HCT116 (cell line): ENCODE data around the gene UCHL5. TPM values are rescaled to one million over a fixed set of nuclear protein-coding genes. Genes with fewer than 3 reads are reported as not detected.

Experiments
- ATAC-seq: fragments of 200-7000 bp; cut with Tn5 transposase; 2 replicates; pipeline ENCODE4 v1.9.1; 2020; ENCODE audit warnings: mild to moderate bottlenecking, moderate library complexity
- BruUV-seq: library from RNA; stranded (reverse); fragments of 400-500 nt; replicated peaks from 2 replicates; lab custom pipeline; 2021; lab: Mats Ljungman, UMichigan
- CTCF ChIA-PET: fragments of 300-600 bp; sonication (Branson Sonifier 250); formaldehyde crosslinking; loops from one replicate; lab custom pipeline; 2021; ENCODE audit warnings: antibody characterized with exemption; lab: Charles Lee
- POLR2A ChIA-PET: fragments of 300-600, 350-600 bp; sonication (Branson Sonifier 250); formaldehyde crosslinking; loops from one replicate; lab custom pipeline; 2021; ENCODE audit warnings: antibody characterized with exemption; lab: Charles Lee
- RAD21 ChIA-PET, 2 experiments: fragments of 300-600 bp; sonication (Branson Sonifier 250); formaldehyde crosslinking; loops; one replicate each; lab custom pipeline; 2023; ENCODE audit warnings: low total read pairs in 2 of 2; ENCODE audit not compliant: uncharacterized antibody in 2 of 2, unreplicated experiment in 2 of 2, low non-redundant PET in 1 of 2; lab: Charles Lee
- DNase-seq: peaks from one replicate; pipeline ENCODE4 v3.0.0-alpha.2; 2010; ENCODE audit warnings: low read depth, low spot score
- H2AFZ ChIP-seq: fragments of 200-600 bp; shearing (Covaris generic), sonication (generic); 2 replicates; pipeline ENCODE4 v1.6.1; 2017; ENCODE audit warnings: low read depth, mixed run types, mixed read lengths, antibody characterized with exemption, low read length; ENCODE audit not compliant: poor library complexity, severe bottlenecking
- H3K27ac ChIP-seq: 2 replicates; pipeline ENCODE4 v1.5.1; 2012; ENCODE audit warnings: low read depth, low read length
- H3K27me3 ChIP-seq: fragments of 200-600 bp; sonication (generic); 2 replicates; pipeline ENCODE4 v1.6.1; 2016; ENCODE audit warnings: mixed run types, low read length, mixed read lengths; ENCODE audit not compliant: insufficient read depth
- H3K36me3 ChIP-seq, 2 experiments: fragments of 200-500 bp in 1 of 2; fragments of 200-600 bp in 1 of 2; sonication (Bioruptor generic) in 1 of 2; sonication (generic) in 1 of 2; 2 replicates each; pipeline versions ENCODE4 v1.5.1 to v1.6.1; 2014 to 2016; ENCODE audit warnings: low read length in 2 of 2, inconsistent platforms in 1 of 2, mixed read lengths in 1 of 2, mixed run types in 1 of 2; ENCODE audit not compliant: insufficient read depth in 2 of 2, control insufficient read depth in 1 of 2
- H3K4me1 ChIP-seq, 2 experiments: fragments of 200-600 bp in 1 of 2; sonication (generic) in 1 of 2; 2 replicates each; pipeline versions ENCODE4 v1.5.1 to v1.6.1; 2012 to 2017; ENCODE audit warnings: low read length in 2 of 2, inconsistent platforms in 1 of 2, mild to moderate bottlenecking in 1 of 2, mixed read lengths in 1 of 2, mixed run types in 1 of 2, moderate library complexity in 1 of 2; ENCODE audit not compliant: insufficient read depth in 2 of 2, control insufficient read depth in 1 of 2
- H3K4me2 ChIP-seq: fragments of 200-600 bp; sonication (generic); 2 replicates; pipeline ENCODE4 v1.6.1; 2017; ENCODE audit warnings: mixed run types, low read length, mixed read lengths
- H3K4me3 ChIP-seq, 2 experiments: fragments of 200-600 bp in 1 of 2; sonication (generic) in 1 of 2; replicated peaks in 1 of 2; 2 replicates each; pipeline ENCODE4 v1.5.1; 2011 to 2016; ENCODE audit warnings: low read length in 2 of 2, control low read depth in 1 of 2, low read depth in 1 of 2, mild to moderate bottlenecking in 1 of 2, mixed read lengths in 1 of 2, mixed run types in 1 of 2
- H3K79me2 ChIP-seq: fragments of 200-600 bp; sonication (generic); 2 replicates; pipeline ENCODE4 v1.6.1; 2017; ENCODE audit warnings: mild to moderate bottlenecking, mixed run types, low read length, moderate library complexity, mixed read lengths; ENCODE audit not compliant: insufficient read depth
- H3K9ac ChIP-seq: fragments of 200-600 bp; sonication (generic); 2 replicates; pipeline ENCODE4 v1.6.1; 2016; ENCODE audit warnings: low read length, mixed read lengths
- H3K9me2 ChIP-seq: fragments of 200-600 bp; sonication (generic), shearing (Covaris generic); 2 replicates; pipeline ENCODE4 v1.6.1; 2017; ENCODE audit warnings: mixed run types, mild to moderate bottlenecking, moderate library complexity; ENCODE audit not compliant: insufficient read depth
- H3K9me3 ChIP-seq, 2 experiments: fragments of 200-500 bp in 1 of 2; fragments of 200-600 bp in 1 of 2; sonication (Bioruptor generic) in 1 of 2; sonication (generic) in 1 of 2; 2 replicates each; pipeline ENCODE4 v1.6.1; 2014 to 2017; ENCODE audit warnings: low read length in 2 of 2, mixed read lengths in 2 of 2, inconsistent platforms in 1 of 2, low read depth in 1 of 2, mild to moderate bottlenecking in 1 of 2, mixed run types in 1 of 2, moderate library complexity in 1 of 2; ENCODE audit not compliant: control insufficient read depth in 1 of 2, insufficient read depth in 1 of 2
- H4K20me1 ChIP-seq: fragments of 200-600 bp; sonication (generic), shearing (Covaris generic); 2 replicates; pipeline ENCODE4 v1.6.1; 2017; ENCODE audit warnings: mixed run types, mild to moderate bottlenecking, moderate library complexity; ENCODE audit not compliant: insufficient read depth
- ATF3 ChIP-seq: IDR thresholded peaks from 2 replicates; pipeline ENCODE4 v1.6.1; 2012
- CBX3 ChIP-seq: IDR thresholded peaks from 2 replicates; pipeline ENCODE4 v1.6.1; 2012; ENCODE audit warnings: low read depth
- CEBPB ChIP-seq: IDR thresholded peaks from 2 replicates; pipeline ENCODE4 v1.6.1; 2012; ENCODE audit warnings: low read depth
- EGR1 ChIP-seq: IDR thresholded peaks from 2 replicates; pipeline ENCODE4 v1.6.1; 2012; ENCODE audit warnings: low read depth
- EZH2phosphoT487 ChIP-seq: fragments of 200-600 bp; IDR thresholded peaks from 2 replicates; pipeline ENCODE4 v1.6.1; 2018; ENCODE audit warnings: antibody characterized with exemption, borderline replicate concordance
- FOSL1 ChIP-seq: IDR thresholded peaks from 2 replicates; pipeline ENCODE4 v1.6.1; 2012; ENCODE audit warnings: low read depth
- JUND ChIP-seq: IDR thresholded peaks from 2 replicates; pipeline ENCODE4 v1.6.1; 2012
- POLR2A ChIP-seq: IDR thresholded peaks from 2 replicates; pipeline ENCODE4 v1.7.0; 2011; ENCODE audit warnings: borderline replicate concordance; ENCODE audit not compliant: insufficient read depth, insufficient read length; ENCODE audit errors: extremely low read depth
- POLR2AphosphoS5 ChIP-seq: IDR thresholded peaks from 2 replicates; pipeline ENCODE4 v1.6.1; 2011; ENCODE audit warnings: mild to moderate bottlenecking, low read depth, low read length, moderate library complexity
- RAD21 ChIP-seq: IDR thresholded peaks from 2 replicates; pipeline ENCODE4 v1.6.1; 2012; ENCODE audit warnings: low read depth, mild to moderate bottlenecking
- SP1 ChIP-seq: IDR thresholded peaks from 2 replicates; pipeline ENCODE4 v1.6.1; 2012; ENCODE audit warnings: low read depth
- SRF ChIP-seq: IDR thresholded peaks from 2 replicates; pipeline ENCODE4 v1.6.1; 2012; ENCODE audit warnings: low read depth
- ZFX ChIP-seq: fragments of 450-650 bp; IDR thresholded peaks from 2 replicates; pipeline ENCODE4 v1.6.1; 2017
- ZNF274 ChIP-seq: fragments of 200-500 bp; sonication (Bioruptor generic); IDR thresholded peaks from 2 replicates; pipeline ENCODE4 v1.6.1; 2014; ENCODE audit warnings: mild to moderate bottlenecking, low read depth, low read length, inconsistent platforms
- intact Hi-C: fragments of 100-400 bp; cut with micrococcal nuclease; formaldehyde crosslinking; loops from 2 replicates; pipeline ENCODE4 v1.10.0; 2022
- total RNA-seq: library from RNA; stranded (reverse); gene quantifications from one replicate; pipeline ENCODE4 v1.2.1, GENCODE V29; 2021; ENCODE audit not compliant: unreplicated experiment
- TF ChIP-seq, protein P1 (sequence below): IDR thresholded peaks from 2 replicates; pipeline ENCODE4 v1.6.1; 2012
- TF ChIP-seq, protein P2 (sequence below): IDR thresholded peaks from 2 replicates; pipeline ENCODE4 v1.6.1; 2012; ENCODE audit warnings: low read depth
- TF ChIP-seq, protein P3 (sequence below): IDR thresholded peaks from 2 replicates; pipeline ENCODE4 v1.6.1; 2011; ENCODE audit warnings: mild to moderate bottlenecking, low read length, moderate library complexity; ENCODE audit not compliant: insufficient replicate concordance; ENCODE audit errors: extremely low read depth
- TF ChIP-seq, protein P4 (sequence below), 3 experiments: fragments of 200-600 bp in 1 of 3; sonication (generic) in 1 of 3; IDR thresholded peaks in 2 of 3; conservative IDR thresholded peaks in 1 of 3; 2 replicates each; pipeline ENCODE4 v1.5.1; 2012 to 2017; ENCODE audit warnings: low read depth in 2 of 3, low read length in 2 of 3, antibody characterized with exemption in 1 of 3, borderline replicate concordance in 1 of 3, control low read depth in 1 of 3, mild to moderate bottlenecking in 1 of 3, mixed read lengths in 1 of 3, mixed run types in 1 of 3, moderate library complexity in 1 of 3; ENCODE audit not compliant: insufficient read depth in 1 of 3

The UCHL5 gene
- total RNA-seq, 1 experiment from 2014 or later, result 75.8 TPM

DNA sequence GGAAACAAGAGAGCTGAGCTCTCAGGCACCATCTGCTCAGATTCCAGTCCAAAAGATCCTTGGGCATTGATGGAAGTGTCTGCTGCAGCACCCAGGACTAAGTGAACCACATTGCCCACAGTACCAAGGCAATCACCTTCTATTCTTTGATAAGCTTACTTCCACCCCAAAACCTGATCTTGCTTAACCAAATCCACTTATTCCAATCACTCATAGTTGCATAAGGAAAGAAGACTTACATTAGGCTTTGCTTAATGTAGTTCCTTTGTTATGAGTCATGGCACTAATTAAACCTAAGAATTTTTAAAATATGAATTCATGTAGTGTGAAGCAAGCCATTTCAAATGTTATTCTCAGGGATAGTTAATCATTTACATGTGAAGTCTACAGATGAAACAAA, 84.5 kb downstream of the UCHL5 start (continued):
- TF ChIP-seq CBX3, result peak; percentile 18; the same call in 1 of the 2 replicates
- peak; percentile 88 for TF ChIP-seq JUND
- TF ChIP-seq FOSL1, result peak; percentile 92
- no peak for TF ChIP-seq ATF3
- TF ChIP-seq POLR2A, result no peak
- peak; percentile 74 for TF ChIP-seq SP1
- no peak for TF ChIP-seq ZNF274
- no peak for TF ChIP-seq POLR2AphosphoS5
- TF ChIP-seq ZFX, result no peak
- TF ChIP-seq SRF, result 0 out of 2 replicates have a peak, but pooled peaks have one; percentile 33
- peak; percentile 19; the same call in 1 of the 2 replicates for TF ChIP-seq RAD21
- no peak for TF ChIP-seq EGR1

DNA sequence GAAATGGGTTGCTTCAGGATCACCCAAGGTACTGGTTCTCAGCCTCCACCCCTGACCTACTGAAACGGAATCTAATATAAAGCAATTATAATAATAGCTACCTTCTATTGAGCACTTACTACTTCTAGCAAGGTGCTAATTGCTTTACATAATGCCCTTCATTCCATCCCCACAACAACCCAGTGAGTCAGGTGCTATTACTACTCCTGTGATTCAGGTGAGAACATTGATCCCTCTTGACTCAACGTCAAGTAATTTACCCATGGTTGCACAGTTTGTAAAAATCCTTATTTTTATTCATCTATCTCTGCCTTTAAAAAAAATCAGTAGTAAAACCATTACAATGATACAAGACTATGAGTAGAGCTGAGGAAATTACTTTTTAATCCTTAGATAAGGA, 85.2 kb downstream of the UCHL5 start:
- H3K9me2 ChIP-seq, result no peaks in the 10 kb centered on the region
- intact Hi-C loops, result no loop called here
- H3K79me2 ChIP-seq, result peaks cover 12% of the 10 kb centered on the region
- no peaks in the 10 kb centered on the region for H3K9me3 ChIP-seq
- peak overlapping the region in 1 of 2 experiments; percentile 29; a peak in 2 of 4 replicates for H3K4me3 ChIP-seq
- H3K27me3 ChIP-seq, result no peaks in the 10 kb centered on the region
- H4K20me1 ChIP-seq, result no peaks in the 10 kb centered on the region
- ChIA-PET RAD21 (no interaction called here), CTCF (no interaction called here), POLR2A (interaction anchor here (1.1 kb wide), 1 partner anchor 85 kb away, joined by 3 read pairs; the partner anchor contains the start of genes RO60 and UCHL5)
- H3K9ac ChIP-seq, result peak overlapping the region; percentile 43
- DNase-seq, result peak; percentile 71
- ATAC-seq, result peak; percentile 66
- H3K36me3 ChIP-seq, result 0 out of 4 replicates have a peak, but pooled peaks cover 0 to 5% of the 10 kb centered on the region in 2 experiments
- peaks cover 75 to 92% of the 10 kb centered on the region in 2 experiments for H3K4me1 ChIP-seq
- H3K4me2 ChIP-seq, result peak overlapping the region; percentile 68
- no peak overlapping the region for H2AFZ ChIP-seq
- peak overlapping the region; percentile 96 for H3K27ac ChIP-seq
- no TSS peak for BruUV-seq
- TF ChIP-seq CBX3 (0 out of 2 replicates have a peak, but pooled peaks have one; percentile 30), SP1 (peak; percentile 75), EZH2phosphoT487 (no peak), POLR2AphosphoS5 (no peak; the same call in 1 of the 2 replicates), JUND (peak; percentile 79), SRF (0 out of 2 replicates have a peak, but pooled peaks have one; percentile 44), ZNF274 (no peak), FOSL1 (peak; percentile 83), EGR1 (no peak), CEBPB (peak; percentile 75)
- TF ChIP-seq, protein P1, sequence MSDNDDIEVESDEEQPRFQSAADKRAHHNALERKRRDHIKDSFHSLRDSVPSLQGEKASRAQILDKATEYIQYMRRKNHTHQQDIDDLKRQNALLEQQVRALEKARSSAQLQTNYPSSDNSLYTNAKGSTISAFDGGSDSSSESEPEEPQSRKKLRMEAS, result 0 out of 2 replicates have a peak, but pooled peaks have one; percentile 34
- TF ChIP-seq, protein P2, sequence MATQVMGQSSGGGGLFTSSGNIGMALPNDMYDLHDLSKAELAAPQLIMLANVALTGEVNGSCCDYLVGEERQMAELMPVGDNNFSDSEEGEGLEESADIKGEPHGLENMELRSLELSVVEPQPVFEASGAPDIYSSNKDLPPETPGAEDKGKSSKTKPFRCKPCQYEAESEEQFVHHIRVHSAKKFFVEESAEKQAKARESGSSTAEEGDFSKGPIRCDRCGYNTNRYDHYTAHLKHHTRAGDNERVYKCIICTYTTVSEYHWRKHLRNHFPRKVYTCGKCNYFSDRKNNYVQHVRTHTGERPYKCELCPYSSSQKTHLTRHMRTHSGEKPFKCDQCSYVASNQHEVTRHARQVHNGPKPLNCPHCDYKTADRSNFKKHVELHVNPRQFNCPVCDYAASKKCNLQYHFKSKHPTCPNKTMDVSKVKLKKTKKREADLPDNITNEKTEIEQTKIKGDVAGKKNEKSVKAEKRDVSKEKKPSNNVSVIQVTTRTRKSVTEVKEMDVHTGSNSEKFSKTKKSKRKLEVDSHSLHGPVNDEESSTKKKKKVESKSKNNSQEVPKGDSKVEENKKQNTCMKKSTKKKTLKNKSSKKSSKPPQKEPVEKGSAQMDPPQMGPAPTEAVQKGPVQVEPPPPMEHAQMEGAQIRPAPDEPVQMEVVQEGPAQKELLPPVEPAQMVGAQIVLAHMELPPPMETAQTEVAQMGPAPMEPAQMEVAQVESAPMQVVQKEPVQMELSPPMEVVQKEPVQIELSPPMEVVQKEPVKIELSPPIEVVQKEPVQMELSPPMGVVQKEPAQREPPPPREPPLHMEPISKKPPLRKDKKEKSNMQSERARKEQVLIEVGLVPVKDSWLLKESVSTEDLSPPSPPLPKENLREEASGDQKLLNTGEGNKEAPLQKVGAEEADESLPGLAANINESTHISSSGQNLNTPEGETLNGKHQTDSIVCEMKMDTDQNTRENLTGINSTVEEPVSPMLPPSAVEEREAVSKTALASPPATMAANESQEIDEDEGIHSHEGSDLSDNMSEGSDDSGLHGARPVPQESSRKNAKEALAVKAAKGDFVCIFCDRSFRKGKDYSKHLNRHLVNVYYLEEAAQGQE, result no peak
- TF ChIP-seq, protein P3, sequence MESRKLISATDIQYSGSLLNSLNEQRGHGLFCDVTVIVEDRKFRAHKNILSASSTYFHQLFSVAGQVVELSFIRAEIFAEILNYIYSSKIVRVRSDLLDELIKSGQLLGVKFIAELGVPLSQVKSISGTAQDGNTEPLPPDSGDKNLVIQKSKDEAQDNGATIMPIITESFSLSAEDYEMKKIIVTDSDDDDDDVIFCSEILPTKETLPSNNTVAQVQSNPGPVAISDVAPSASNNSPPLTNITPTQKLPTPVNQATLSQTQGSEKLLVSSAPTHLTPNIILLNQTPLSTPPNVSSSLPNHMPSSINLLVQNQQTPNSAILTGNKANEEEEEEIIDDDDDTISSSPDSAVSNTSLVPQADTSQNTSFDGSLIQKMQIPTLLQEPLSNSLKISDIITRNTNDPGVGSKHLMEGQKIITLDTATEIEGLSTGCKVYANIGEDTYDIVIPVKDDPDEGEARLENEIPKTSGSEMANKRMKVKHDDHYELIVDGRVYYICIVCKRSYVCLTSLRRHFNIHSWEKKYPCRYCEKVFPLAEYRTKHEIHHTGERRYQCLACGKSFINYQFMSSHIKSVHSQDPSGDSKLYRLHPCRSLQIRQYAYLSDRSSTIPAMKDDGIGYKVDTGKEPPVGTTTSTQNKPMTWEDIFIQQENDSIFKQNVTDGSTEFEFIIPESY, result no peak
- TF ChIP-seq, protein P4, sequence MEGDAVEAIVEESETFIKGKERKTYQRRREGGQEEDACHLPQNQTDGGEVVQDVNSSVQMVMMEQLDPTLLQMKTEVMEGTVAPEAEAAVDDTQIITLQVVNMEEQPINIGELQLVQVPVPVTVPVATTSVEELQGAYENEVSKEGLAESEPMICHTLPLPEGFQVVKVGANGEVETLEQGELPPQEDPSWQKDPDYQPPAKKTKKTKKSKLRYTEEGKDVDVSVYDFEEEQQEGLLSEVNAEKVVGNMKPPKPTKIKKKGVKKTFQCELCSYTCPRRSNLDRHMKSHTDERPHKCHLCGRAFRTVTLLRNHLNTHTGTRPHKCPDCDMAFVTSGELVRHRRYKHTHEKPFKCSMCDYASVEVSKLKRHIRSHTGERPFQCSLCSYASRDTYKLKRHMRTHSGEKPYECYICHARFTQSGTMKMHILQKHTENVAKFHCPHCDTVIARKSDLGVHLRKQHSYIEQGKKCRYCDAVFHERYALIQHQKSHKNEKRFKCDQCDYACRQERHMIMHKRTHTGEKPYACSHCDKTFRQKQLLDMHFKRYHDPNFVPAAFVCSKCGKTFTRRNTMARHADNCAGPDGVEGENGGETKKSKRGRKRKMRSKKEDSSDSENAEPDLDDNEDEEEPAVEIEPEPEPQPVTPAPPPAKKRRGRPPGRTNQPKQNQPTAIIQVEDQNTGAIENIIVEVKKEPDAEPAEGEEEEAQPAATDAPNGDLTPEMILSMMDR (IDR thresholded peaks at IDR 0.05 in 2 of 3, conservative IDR thresholded peaks at IDR 0.05 in 1 of 3; ENCODE audit: borderline replicate concordance in 1 of 3, insufficient read depth in 1 of 3, low read depth in 2 of 3, low read length in 2 of 3), result no peak
